ENCODE data around the gene AP1B1. TPM values are rescaled to one million over a fixed set of nuclear protein-coding genes. Genes with fewer than 3 reads are reported as not detected.

AP1B1 gene
- total and polyA plus RNA-seq, 2 of the 4 experiments (the other 2 are of a cell fraction) = 55.7 to 70.8 TPM

DNA sequence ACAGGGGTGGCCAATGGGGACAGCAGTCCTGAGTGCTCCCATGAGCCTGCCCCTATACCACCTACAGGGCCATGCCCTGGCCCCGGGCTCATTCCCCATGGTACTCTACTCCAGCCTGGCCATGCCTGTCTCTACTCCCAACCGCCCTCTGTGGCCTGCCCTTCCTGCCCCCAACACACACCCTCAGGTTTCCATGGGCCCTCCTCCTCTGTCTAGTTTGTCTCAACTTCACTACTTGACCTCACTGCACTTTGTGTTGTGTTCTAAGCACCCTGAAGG, 46.6 kb downstream of the AP1B1 start:
- TF ChIP-seq MAZ (IDR thresholded peaks at IDR 0.05; ENCODE audit: borderline replicate concordance, low read depth, low read length) (no peak), MAFK (IDR thresholded peaks at IDR 0.05; ENCODE audit: low read depth, low read length) (no peak), POLR2A (IDR thresholded peaks at IDR 0.05; ENCODE audit: low read depth, low read length) (no peak), CHD1 (IDR thresholded peaks at IDR 0.05; ENCODE audit: low read depth, low read length) (no peak), BHLHE40 (IDR thresholded peaks at IDR 0.05; ENCODE audit: low read depth, low read length) (no peak)
- ATAC-seq (ENCODE audit: low read depth) = no peak
- in situ Hi-C loops (cut with MboI; ENCODE audit: low sequenced_read_pairs) = no loop called here
- dilution Hi-C loops (cut with HindIII; ENCODE audit: low sequenced_read_pairs, unreplicated experiment) = no loop called here
- Histone ChIP-seq H3K27me3 (ENCODE audit: control insufficient read depth, insufficient read depth, low read length) (no peaks in the 10 kb centered on the region), H3K9me3 (ENCODE audit: control insufficient read depth, insufficient read depth, low read length) (no peaks in the 10 kb centered on the region), H3K18ac (ENCODE audit: low read depth, low read length) (no peak overlapping the region), H2AK5ac (ENCODE audit: low read depth, low read length) (no peak overlapping the region), H3K4ac (ENCODE audit: low read depth, low read length) (no peak overlapping the region), H3K14ac (replicated peaks; ENCODE audit: low read depth, low read length) (no peak overlapping the region), H3K4me3 (ENCODE audit: insufficient read depth, low read depth, low read length) (no peak overlapping the region), H2AFZ (replicated peaks; ENCODE audit: low read length, poor library complexity) (no peak overlapping the region), H3K36me3 (ENCODE audit: control insufficient read depth, insufficient read depth, low read length) (peaks cover 55% of the 10 kb centered on the region), H3K56ac (ENCODE audit: extremely low read depth, insufficient read depth, low read length) (no peak overlapping the region), H2BK120ac (ENCODE audit: low read depth, low read length) (no peak overlapping the region), H4K91ac (ENCODE audit: insufficient read depth, low read depth, low read length) (no peak overlapping the region), H4K8ac (ENCODE audit: low read depth in 2 of 2, low read length in 2 of 2) (no peak overlapping the region), H3K23ac (ENCODE audit: low read depth, low read length) (no peak overlapping the region), H3K9me1 (ENCODE audit: insufficient read depth, low read length) (no peaks in the 10 kb centered on the region), H4K5ac (ENCODE audit: low read depth, low read length) (no peak overlapping the region), H3K79me1 (ENCODE audit: low read depth in 1 of 2, low read length in 2 of 2) (no peaks in the 10 kb centered on the region), H3K9ac (ENCODE audit: low read depth, low read length) (no peak overlapping the region), H2BK5ac (ENCODE audit: low read depth, low read length, poor library complexity, severe bottlenecking) (no peak overlapping the region), H2AK9ac (replicated peaks; ENCODE audit: low read depth, low read length, poor library complexity) (peak overlapping the region; percentile 55), H4K20me1 (ENCODE audit: insufficient read depth, low read length) (peaks cover 11% of the 10 kb centered on the region), H3K27ac (ENCODE audit: insufficient read depth, low read length) (no peak overlapping the region), H3K4me2 (ENCODE audit: low read depth, low read length) (no peak overlapping the region), H3K4me1 (ENCODE audit: control insufficient read depth, insufficient read depth, low read length) (no peaks in the 10 kb centered on the region), H2BK15ac (ENCODE audit: low read depth, low read length) (no peak overlapping the region), H2BK20ac (ENCODE audit: low read depth, low read length) (no peak overlapping the region)
- 100% methylated on average over 1 of the region's 2 CpGs; no CpG with 5 or more reads in 1 of the 2 experiments for WGBS, 2 experiments (ENCODE audit: extremely low coverage in 2 of 2, insufficient read length in 1 of 2)
- no TSS peak for BruUV-seq (replicated peaks)
- ChIA-PET POLR2A (ENCODE audit: unreplicated experiment) (no interaction called here), CTCF (no interaction called here)
- no peak for DNase-seq
- intact Hi-C loops (cut with micrococcal nuclease) = no loop called here

Measured in IMR-90 (cell line).